WERI-Rb-1 (cell line): ENCODE measurements around the gene C4orf51.
"Not testable (repeated sequence)": the region's sequence is repeated elsewhere in the genome, so short reads cannot be mapped to it uniquely, and the experiment has no call there.

ENCODE experiments used
- DNase-seq: peaks from one replicate; pipeline ENCODE4 v3.0.0-alpha.2; 2020
- H3K27ac ChIP-seq: fragments of 250-450 bp; sonication (Bioruptor Pico); 2 replicates; pipeline ENCODE4 v1.5.1; 2020; ENCODE audit warnings: mild to moderate bottlenecking, moderate library complexity
- H3K27me3 ChIP-seq: fragments of 250-450 bp; sonication (Bioruptor Pico); 2 replicates; pipeline ENCODE4 v1.5.1; 2021; ENCODE audit warnings: mild to moderate bottlenecking, low read depth, moderate library complexity; ENCODE audit not compliant: insufficient read depth, severe bottlenecking
- H3K36me3 ChIP-seq: fragments of 250-450 bp; sonication (Bioruptor Pico); 2 replicates; pipeline ENCODE4 v1.5.1; 2020; ENCODE audit warnings: mild to moderate bottlenecking, moderate library complexity
- H3K4me3 ChIP-seq: 2 replicates; pipeline ENCODE4 v1.5.1; 2011; ENCODE audit warnings: low read depth, mild to moderate bottlenecking, control low read depth, low read length
- H3K9me3 ChIP-seq: fragments of 250-450 bp; sonication (Bioruptor Pico); 2 replicates; pipeline ENCODE4 v1.5.1; 2021; ENCODE audit warnings: mild to moderate bottlenecking, moderate library complexity; ENCODE audit not compliant: severe bottlenecking
- TF ChIP-seq, protein P1 (sequence below): IDR thresholded peaks from 2 replicates; pipeline ENCODE4 v1.5.1; 2011; ENCODE audit warnings: low read depth, mild to moderate bottlenecking, control low read depth, inconsistent platforms, low read length

The C4orf51 gene

DNA sequence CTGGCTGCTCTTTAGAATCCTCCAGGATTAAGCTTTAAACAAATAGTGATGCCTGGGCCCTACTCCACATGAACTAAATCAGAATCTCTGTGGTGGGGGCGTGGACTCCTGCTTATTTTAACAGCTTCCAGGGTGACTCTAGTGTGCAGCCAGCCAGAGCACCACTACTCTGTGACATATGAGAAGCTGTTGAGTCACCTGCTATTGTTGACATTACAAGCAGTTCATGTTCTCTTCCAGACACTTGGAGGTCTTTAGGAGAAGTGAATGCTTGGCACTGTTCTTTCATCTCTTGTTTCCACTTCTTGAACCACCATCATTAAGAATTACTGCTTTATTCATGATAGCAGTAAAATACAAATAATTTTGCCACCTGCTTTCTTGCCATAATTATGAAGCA, 426 bp upstream of the C4orf51 start:
- Histone ChIP-seq H3K4me3 (no peak overlapping the region), H3K27me3 (no peaks in the 10 kb centered on the region), H3K9me3 (peaks cover 3% of the 10 kb centered on the region), H3K36me3 (no peaks in the 10 kb centered on the region), H3K27ac (no peak overlapping the region)
- DNase-seq, result peak; percentile 32
- TF ChIP-seq, protein P1, sequence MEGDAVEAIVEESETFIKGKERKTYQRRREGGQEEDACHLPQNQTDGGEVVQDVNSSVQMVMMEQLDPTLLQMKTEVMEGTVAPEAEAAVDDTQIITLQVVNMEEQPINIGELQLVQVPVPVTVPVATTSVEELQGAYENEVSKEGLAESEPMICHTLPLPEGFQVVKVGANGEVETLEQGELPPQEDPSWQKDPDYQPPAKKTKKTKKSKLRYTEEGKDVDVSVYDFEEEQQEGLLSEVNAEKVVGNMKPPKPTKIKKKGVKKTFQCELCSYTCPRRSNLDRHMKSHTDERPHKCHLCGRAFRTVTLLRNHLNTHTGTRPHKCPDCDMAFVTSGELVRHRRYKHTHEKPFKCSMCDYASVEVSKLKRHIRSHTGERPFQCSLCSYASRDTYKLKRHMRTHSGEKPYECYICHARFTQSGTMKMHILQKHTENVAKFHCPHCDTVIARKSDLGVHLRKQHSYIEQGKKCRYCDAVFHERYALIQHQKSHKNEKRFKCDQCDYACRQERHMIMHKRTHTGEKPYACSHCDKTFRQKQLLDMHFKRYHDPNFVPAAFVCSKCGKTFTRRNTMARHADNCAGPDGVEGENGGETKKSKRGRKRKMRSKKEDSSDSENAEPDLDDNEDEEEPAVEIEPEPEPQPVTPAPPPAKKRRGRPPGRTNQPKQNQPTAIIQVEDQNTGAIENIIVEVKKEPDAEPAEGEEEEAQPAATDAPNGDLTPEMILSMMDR, result no peak

DNA sequence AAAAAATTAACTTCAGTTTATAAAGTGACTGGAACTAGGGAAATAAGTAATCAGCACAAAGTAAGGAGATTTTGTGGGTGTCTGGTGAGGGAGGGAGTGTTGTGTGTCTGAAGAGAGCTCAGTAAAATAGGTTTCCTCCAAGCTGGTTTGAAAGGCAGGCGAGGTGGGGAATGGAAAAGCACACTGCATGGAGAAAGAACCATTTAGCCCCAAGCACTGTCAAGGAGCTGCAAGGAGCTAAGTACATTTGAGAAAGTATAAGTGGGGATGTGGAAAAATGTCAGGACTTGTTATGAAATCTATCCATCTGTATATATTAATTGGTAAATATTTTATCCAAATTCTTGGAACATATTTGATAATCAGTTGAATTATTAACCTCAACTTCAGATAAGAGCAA, 956 bp downstream of the C4orf51 start:
- H3K27ac ChIP-seq, result no peak overlapping the region
- peaks cover 3% of the 10 kb centered on the region for H3K9me3 ChIP-seq
- no peaks in the 10 kb centered on the region for H3K36me3 ChIP-seq
- no peak overlapping the region for H3K4me3 ChIP-seq
- H3K27me3 ChIP-seq, result no peaks in the 10 kb centered on the region
- TF ChIP-seq, protein P1, result no peak
- no peak for DNase-seq

DNA sequence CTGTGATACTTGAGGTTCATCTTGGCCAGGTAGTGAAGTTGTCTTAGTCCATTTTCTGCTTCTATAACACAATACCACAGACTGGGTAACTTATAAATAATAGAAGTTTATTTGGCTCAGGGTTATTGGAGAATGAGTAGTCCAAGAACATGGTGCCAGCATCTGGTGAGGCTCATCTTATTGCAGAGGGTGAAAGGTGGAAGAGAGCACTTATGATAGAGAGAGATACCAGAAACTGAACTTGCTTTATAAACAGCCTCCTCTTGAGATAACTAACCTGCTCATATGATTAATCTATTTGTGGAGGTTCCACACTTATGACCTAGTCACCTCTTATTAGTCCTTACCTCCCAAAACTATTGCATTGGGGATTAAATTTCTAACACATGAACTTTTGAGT, 1.6 kb downstream of the C4orf51 start:
- Histone ChIP-seq H3K9me3 (peaks cover 3% of the 10 kb centered on the region), H3K36me3 (no peaks in the 10 kb centered on the region), H3K27me3 (no peaks in the 10 kb centered on the region), H3K27ac (no peak overlapping the region), H3K4me3 (no peak overlapping the region)
- TF ChIP-seq, protein P1, result no peak
- DNase-seq, result no peak

DNA sequence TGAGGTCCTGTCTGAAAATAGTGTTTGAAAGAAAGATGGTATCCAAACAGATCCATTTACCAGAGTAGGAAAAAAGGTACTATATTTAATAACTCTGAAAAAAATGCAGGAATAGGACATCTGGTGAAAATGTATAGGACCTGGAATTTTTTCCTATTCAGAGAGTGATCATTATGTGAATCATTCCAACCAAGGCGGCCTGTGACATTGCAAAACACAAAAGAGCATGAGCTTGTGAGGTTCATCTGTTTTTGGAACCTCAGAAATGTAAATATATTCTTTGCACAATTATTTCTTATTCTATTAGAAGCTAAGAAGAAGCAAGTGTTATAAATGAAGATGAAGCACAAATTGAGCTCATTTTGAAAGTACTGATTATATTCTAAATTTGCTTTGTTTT, 2.0 kb downstream of the C4orf51 start:
- Histone ChIP-seq H3K27me3 (no peaks in the 10 kb centered on the region), H3K9me3 (peaks cover under 1% of the 10 kb centered on the region), H3K36me3 (no peaks in the 10 kb centered on the region), H3K27ac (no peak overlapping the region), H3K4me3 (no peak overlapping the region)
- TF ChIP-seq, protein P1, result no peak
- DNase-seq, result no peak

DNA sequence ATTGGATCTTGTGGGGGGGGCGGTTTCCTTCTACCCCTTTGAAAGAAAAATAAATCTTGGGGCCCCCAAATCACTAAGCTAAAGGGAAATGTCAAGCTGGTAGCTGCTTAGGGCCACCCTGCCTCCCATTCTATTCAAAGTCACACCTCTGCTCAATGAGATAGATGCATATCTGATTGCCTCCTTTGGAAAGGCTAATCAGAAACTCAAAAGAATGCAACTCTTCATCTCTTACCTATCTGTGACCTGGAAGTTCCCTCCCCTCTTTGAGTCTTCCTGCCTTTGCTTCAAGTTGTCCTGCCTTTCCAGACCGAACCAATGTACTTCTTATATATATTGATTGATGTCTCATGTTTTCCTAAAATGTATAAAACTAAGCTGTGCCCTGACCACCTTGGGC, 7.0 kb downstream of the C4orf51 start:
- H3K27me3 ChIP-seq, result no peaks in the 10 kb centered on the region
- no peak overlapping the region for H3K27ac ChIP-seq
- DNase-seq, result no peak
- no peaks in the 10 kb centered on the region for H3K36me3 ChIP-seq
- no peak overlapping the region for H3K4me3 ChIP-seq
- no peaks in the 10 kb centered on the region for H3K9me3 ChIP-seq
- TF ChIP-seq, protein P1, result no peak

DNA sequence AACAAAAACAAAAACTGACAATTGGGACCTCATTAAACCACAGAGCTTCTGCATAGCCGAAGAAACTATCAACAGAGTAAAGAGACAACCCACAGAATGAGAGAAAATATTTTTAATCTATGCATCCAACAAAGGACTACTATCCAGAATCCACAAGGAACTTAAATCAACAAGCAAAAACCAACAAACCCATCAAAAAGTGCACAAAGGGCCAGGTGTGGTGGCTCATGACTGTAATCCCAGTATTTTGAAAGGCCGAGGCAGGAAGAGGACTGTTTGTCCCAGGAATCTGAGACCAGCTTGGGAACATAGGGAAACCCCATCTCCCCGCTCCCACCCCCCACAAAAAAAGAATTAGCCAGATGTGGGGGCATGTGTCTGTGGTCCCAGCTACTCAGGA, 10.7 kb downstream of the C4orf51 start:
- DNase-seq, result no peak
- TF ChIP-seq, protein P1, result no peak

DNA sequence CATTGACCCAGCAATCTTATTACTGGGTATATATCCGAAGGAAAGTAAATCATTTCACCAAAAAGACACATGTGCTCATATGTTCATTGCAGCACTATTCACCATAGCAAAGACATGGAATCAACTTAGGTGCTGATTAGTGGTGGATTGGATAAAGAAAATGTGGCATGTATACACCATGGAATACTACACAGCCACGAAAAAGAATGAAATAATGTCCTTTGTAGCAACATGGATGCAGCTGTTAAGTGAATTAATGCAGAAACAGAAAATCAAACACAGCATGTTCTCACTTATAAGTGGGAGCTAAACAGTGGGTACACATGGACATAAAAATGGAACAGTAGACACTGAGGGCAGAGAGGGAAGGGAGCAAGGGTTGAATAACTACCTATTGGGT, 11.5 kb downstream of the C4orf51 start:
- H3K4me3 ChIP-seq, H3K9me3 ChIP-seq, H3K27ac ChIP-seq, H3K36me3 ChIP-seq, DNase-seq, H3K27me3 ChIP-seq: not testable (repeated sequence)

More for the DNA sequence above, 10.7 kb downstream of the C4orf51 start:
- Histone ChIP-seq H3K27me3 (no peaks in the 10 kb centered on the region), H3K4me3 (no peak overlapping the region), H3K36me3 (no peaks in the 10 kb centered on the region), H3K9me3 (no peaks in the 10 kb centered on the region), H3K27ac (no peak overlapping the region)
